B cell (primary cell): Measurements from ENCODE around the gene SLC39A11.

Experiments used
- EZH2 ChIP-seq: IDR thresholded peaks from 2 replicates; pipeline ENCODE4 v1.6.1; 2012; ENCODE audit warnings: borderline replicate concordance, low read depth, mild to moderate bottlenecking, moderate library complexity, low read length; ENCODE audit not compliant: insufficient read depth, poor library complexity, severe bottlenecking
- TF ChIP-seq, protein P1 (sequence below): fragments of 200-600 bp; IDR thresholded peaks from one replicate; pipeline ENCODE4 v1.8.0; 2022; ENCODE audit warnings: antibody characterized with exemption, mild to moderate bottlenecking

DNA sequence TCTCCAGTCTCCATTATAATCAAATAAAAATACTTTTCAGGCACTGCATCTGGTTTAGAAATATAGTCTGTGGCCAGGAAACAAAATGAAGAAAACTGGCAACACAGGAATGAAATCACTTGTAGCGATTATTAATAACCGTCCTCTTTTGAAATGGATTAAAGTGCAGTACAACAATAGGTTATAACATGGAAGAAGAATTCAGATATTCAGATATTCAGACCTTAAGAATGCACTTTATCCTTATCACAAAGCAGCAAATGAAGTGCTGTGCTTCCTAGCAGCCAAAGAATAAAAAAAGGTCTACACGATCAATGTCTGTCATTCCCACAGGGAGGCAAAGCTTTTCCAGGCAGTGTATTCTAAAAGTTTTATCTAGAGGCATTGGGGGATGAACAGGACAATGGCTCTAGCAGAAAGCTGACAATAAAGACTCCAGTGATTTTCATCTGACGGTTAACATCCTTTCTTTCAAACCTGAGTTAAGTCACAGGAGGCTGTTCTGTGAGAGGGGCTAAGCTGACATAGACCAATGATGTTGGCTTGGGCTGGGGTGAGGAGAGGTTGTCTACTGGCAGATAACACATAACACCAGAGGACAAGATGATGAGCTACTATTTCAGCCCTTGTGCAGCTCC, 259.2 kb downstream of the SLC39A11 start:
- TF ChIP-seq, protein P1, sequence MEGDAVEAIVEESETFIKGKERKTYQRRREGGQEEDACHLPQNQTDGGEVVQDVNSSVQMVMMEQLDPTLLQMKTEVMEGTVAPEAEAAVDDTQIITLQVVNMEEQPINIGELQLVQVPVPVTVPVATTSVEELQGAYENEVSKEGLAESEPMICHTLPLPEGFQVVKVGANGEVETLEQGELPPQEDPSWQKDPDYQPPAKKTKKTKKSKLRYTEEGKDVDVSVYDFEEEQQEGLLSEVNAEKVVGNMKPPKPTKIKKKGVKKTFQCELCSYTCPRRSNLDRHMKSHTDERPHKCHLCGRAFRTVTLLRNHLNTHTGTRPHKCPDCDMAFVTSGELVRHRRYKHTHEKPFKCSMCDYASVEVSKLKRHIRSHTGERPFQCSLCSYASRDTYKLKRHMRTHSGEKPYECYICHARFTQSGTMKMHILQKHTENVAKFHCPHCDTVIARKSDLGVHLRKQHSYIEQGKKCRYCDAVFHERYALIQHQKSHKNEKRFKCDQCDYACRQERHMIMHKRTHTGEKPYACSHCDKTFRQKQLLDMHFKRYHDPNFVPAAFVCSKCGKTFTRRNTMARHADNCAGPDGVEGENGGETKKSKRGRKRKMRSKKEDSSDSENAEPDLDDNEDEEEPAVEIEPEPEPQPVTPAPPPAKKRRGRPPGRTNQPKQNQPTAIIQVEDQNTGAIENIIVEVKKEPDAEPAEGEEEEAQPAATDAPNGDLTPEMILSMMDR, result no peak
- TF ChIP-seq EZH2, result no peak
